ENCODE data around the gene NUTM2F. TPM values are rescaled to one million over a fixed set of nuclear protein-coding genes. Genes with fewer than 3 reads are reported as not detected.

NUTM2F gene
- total and polyA plus RNA-seq, 2 of the 13 experiments (the other 11 are each of a cell fraction or from before 2014, with no cell fraction given), result 0.09 TPM; not detected in 1

- TF ChIP-seq, protein P1, sequence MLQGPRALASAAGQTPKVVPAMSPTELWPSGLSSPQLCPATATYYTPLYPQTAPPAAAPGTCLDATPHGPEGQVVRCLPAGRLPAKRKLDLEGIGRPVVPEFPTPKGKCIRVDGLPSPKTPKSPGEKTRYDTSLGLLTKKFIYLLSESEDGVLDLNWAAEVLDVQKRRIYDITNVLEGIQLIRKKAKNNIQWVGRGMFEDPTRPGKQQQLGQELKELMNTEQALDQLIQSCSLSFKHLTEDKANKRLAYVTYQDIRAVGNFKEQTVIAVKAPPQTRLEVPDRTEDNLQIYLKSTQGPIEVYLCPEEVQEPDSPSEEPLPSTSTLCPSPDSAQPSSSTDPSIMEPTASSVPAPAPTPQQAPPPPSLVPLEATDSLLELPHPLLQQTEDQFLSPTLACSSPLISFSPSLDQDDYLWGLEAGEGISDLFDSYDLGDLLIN (CRISPR knock-in tag; IDR thresholded peaks at IDR 0.05; ENCODE audit: borderline replicate concordance), result no peak
- TF ChIP-seq ZNF124 (CRISPR knock-in tag; IDR thresholded peaks at IDR 0.05) (no peak), CEBPB (IDR thresholded peaks at IDR 0.05; ENCODE audit: borderline replicate concordance, low read depth, low read length) (peak; percentile 11; the same call in 1 of the 2 replicates), KDM4B (CRISPR knock-in tag; IDR thresholded peaks at IDR 0.05) (no peak), RXRB (CRISPR knock-in tag; IDR thresholded peaks at IDR 0.05; ENCODE audit: borderline replicate concordance) (0 out of 2 replicates have a peak, but pooled peaks have one; percentile 6), ZZZ3 (CRISPR knock-in tag; IDR thresholded peaks at IDR 0.05; ENCODE audit: borderline replicate concordance) (no peak), CEBPG (CRISPR knock-in tag; IDR thresholded peaks at IDR 0.05) (peak; percentile 69), ZNF333 (CRISPR knock-in tag; IDR thresholded peaks at IDR 0.05; ENCODE audit: borderline replicate concordance) (no peak), ZNF12 (CRISPR knock-in tag; IDR thresholded peaks at IDR 0.05) (0 out of 2 replicates have a peak, but pooled peaks have one; percentile 29), ZKSCAN1 (IDR thresholded peaks at IDR 0.05; ENCODE audit: low read length) (0 out of 2 replicates have a peak, but pooled peaks have one; percentile 27), POGZ (CRISPR knock-in tag; IDR thresholded peaks at IDR 0.05) (no peak)
Measured at GRCh38 chr9:94270009-94270408, 58.4 kb downstream of the NUTM2F start (continued).

DNA sequence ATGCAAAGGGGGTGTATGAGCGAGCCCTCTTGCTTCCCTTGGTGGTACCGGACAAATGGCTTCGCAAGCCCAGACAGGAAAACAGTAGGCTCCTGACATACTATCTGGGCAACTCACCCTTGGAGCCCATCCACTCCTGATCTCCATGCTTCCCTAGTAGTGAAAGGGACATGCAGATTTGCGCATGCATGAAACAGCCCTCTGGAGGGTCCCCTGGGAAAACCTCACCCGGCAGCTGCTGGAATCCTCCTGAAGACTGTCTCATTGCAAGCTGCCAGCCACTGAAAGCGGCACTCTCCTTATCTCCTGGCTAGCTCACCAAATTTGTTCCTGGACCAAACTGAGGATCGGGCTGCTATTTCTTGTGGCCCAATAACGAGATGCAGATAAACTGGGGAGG is 59.2 kb downstream of the NUTM2F start:
- intact Hi-C loops (cut with micrococcal nuclease; ENCODE audit: unreplicated experiment), result no loop called here
- POLR2A ChIA-PET, result interaction anchor here (1.1 to 1.6 kb wide), 2 partner anchors 9 to 10 kb away, joined by 3 to 4 read pairs; partner anchors contain the start of gene ZNF169

More for the DNA sequence above, 59.2 kb downstream of the NUTM2F start:
- Histone ChIP-seq H3K4me2 (ENCODE audit: low read depth, low read length) (peak overlapping the region; percentile 70), H3K27ac (ENCODE audit: extremely low read length, insufficient read depth, low read length) (peak overlapping the region; percentile 66), H3K9ac (ENCODE audit: insufficient read depth, low read depth, low read length) (peak overlapping the region; percentile 47), H3K79me2 (ENCODE audit: insufficient read depth, low read length) (peaks cover 12% of the 10 kb centered on the region), H4K20me1 (ENCODE audit: insufficient read depth, low read length) (no peaks in the 10 kb centered on the region), H3K27me3 (ENCODE audit: control insufficient read depth in 1 of 2, insufficient read depth in 2 of 2, low read length in 2 of 2) (no peaks in the 10 kb centered on the region), H2AFZ (ENCODE audit: low read length) (peak overlapping the region; percentile 25), H3K9me3 (ENCODE audit: low read length) (no peaks in the 10 kb centered on the region), H3K4me1 (ENCODE audit: insufficient read depth, low read length) (peaks cover 48% of the 10 kb centered on the region), H3K36me3 (replicated peaks in 1 of 2; ENCODE audit: control insufficient read depth in 1 of 2, insufficient read depth in 2 of 2, low read length in 2 of 2) (no peaks in the 10 kb centered on the region), H3K4me3 (replicated peaks in 1 of 3; ENCODE audit: insufficient read depth in 1 of 3, low read depth in 2 of 3, low read length in 3 of 3) (peak overlapping the region; percentile 49 to 65 (median 60); a peak in 5 of 6 replicates)
- ATAC-seq (peak; percentile 93), DNase-seq (ENCODE audit: low spot score) (peak; percentile 44), FAIRE-seq (no peak)
- TF ChIP-seq ZFX (CRISPR knock-in tag; IDR thresholded peaks at IDR 0.05; ENCODE audit: low read depth), result 0 out of 2 replicates have a peak, but pooled peaks have one; percentile 11
- 0 out of 2 replicates have a peak, but pooled peaks have one; percentile 28 for TF ChIP-seq ZNF644 (CRISPR knock-in tag; IDR thresholded peaks at IDR 0.05; ENCODE audit: low read depth)
- TF ChIP-seq PITX1 (CRISPR knock-in tag; IDR thresholded peaks at IDR 0.05), result 0 out of 2 replicates have a peak, but pooled peaks have one; percentile 5
- TF ChIP-seq ZC3H13 (CRISPR knock-in tag; IDR thresholded peaks at IDR 0.05), result no peak
- no peak for TF ChIP-seq FOXJ3 (CRISPR knock-in tag; IDR thresholded peaks at IDR 0.05; ENCODE audit: borderline replicate concordance)
- TF ChIP-seq HOXA5 (CRISPR knock-in tag; IDR thresholded peaks at IDR 0.05), result 0 out of 2 replicates have a peak, but pooled peaks have one; percentile 46
- TF ChIP-seq ZNF839 (CRISPR knock-in tag; IDR thresholded peaks at IDR 0.05; ENCODE audit: borderline replicate concordance), result no peak
- no peak for TF ChIP-seq ZNF567 (CRISPR knock-in tag; IDR thresholded peaks at IDR 0.05; ENCODE audit: borderline replicate concordance)
- TF ChIP-seq CEBPG (CRISPR knock-in tag; IDR thresholded peaks at IDR 0.05), result no peak
- peak; percentile 48; the same call in 1 of the 2 replicates for TF ChIP-seq GLI4 (CRISPR knock-in tag; IDR thresholded peaks at IDR 0.05; ENCODE audit: borderline replicate concordance)
- TF ChIP-seq SAP130 (CRISPR knock-in tag; IDR thresholded peaks at IDR 0.05; ENCODE audit: low read depth), result peak; percentile 4; the same call in 1 of the 2 replicates
- CTCF ChIA-PET (ENCODE audit: low intra/inter-chr PET ratio, low total read pairs), result no interaction called here
- WGBS (ENCODE audit: low lambda C conversion rate), result 14% methylated on average over 7 of the region's 8 CpGs
- BruUV-seq (replicated peaks), result no TSS peak
- in situ Hi-C loops (cut with HindIII; ENCODE audit: extremely low pct_ligation_motif_present, low pct_unique_long_range_greater_than_20kb), result no loop called here

Measured in HepG2 (cell line).